ENCODE measurements around the gene COPS7A. TPM values are rescaled to one million over a fixed set of nuclear protein-coding genes. Genes with fewer than 3 reads are reported as not detected.

The COPS7A gene
- total RNA-seq, 4 donors from 2014 or later, result 51.9 to 71.8 (median 63.0) TPM

DNA sequence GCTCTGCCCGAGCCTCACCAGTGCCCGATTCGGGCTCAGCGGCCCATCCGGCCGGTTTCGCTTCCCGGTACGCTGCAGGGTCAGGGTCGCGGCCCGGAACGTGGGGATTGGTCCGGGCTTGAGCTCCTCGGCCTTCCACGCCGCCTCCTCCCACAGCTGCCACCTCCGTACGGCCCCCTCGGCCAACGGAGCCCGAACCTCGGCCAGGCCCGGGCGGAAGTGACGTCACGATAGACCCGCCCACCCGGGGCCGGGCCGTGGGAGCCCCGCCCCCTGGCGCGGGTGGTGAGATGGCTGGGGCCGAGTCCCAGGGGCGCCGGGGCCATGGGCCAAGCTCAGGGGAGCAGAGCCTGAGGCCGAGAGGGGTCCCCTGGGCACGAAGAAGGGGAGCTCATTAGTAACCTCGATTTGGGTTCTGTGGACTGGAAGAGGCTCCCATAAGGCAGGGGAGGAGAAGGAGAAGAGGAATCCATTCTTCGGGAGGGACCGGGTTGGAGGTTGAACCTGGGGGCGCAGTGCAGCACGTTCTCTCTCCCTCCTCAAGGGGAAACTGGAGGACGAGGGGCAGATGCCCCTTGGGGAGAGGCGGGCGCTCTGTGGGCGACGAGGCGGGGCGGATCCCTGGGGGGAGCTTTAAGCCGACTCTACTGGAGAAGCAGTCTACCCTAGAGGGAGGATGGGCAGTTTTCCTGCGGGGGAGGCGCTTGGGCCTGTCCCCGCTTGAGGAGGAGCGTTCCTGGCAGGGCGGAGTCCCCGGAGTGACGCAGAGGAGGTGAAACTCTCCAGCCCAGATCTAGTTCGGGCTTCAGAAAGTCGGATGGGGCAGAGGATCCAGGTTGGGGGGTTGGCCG, 29.3 kb downstream of the COPS7A start, which contains the start of gene MLF2:
Gene MLF2 (minus strand): TSS at position 221 of the 851 bp plus-strand sequence. CDS start 807 bp downstream, outside the sequence.
- peak within 1 kb of the TSS; percentile 99 for H3K27ac ChIP-seq (replicated peaks in 1 of 4)
- peaks cover 18 to 34% (median 24%) of the 10 kb centered on the region in 4 donors for H3K4me1 ChIP-seq
- no peaks in the 10 kb centered on the region for H3K27me3 ChIP-seq
- peak within 1 kb of the TSS; percentile 66 to 95 (median 83) for H3K4me3 ChIP-seq
- peak; percentile 98 to 99 for TF ChIP-seq POLR2AphosphoS5 (IDR thresholded peaks at IDR 0.05)
- TF ChIP-seq EP300 (IDR thresholded peaks at IDR 0.05), result no peak
- peak in 2 of 3 experiments; percentile 97 to 98 for TF ChIP-seq CTCF (IDR thresholded peaks at IDR 0.05)
- peak; percentile 92 for TF ChIP-seq POLR2A (IDR thresholded peaks at IDR 0.05; ENCODE audit: low read depth)
- intact Hi-C loops (cut with DNase I), result loop anchor here (1.0 to 5.0 kb wide), 3 partner anchors 13 to 74 kb away; partner anchors contain the start of genes P3H3 and PTMS
- H3K9me3 ChIP-seq, result no peaks in the 10 kb centered on the region
- peaks cover 32 to 39% (median 37%) of the 10 kb centered on the region in 4 donors for H3K36me3 ChIP-seq
- 0% methylated on average over 15 of the region's 62 CpGs for WGBS
- DNase-seq (ENCODE audit: extremely low spot score), result peak; percentile 99

DNA sequence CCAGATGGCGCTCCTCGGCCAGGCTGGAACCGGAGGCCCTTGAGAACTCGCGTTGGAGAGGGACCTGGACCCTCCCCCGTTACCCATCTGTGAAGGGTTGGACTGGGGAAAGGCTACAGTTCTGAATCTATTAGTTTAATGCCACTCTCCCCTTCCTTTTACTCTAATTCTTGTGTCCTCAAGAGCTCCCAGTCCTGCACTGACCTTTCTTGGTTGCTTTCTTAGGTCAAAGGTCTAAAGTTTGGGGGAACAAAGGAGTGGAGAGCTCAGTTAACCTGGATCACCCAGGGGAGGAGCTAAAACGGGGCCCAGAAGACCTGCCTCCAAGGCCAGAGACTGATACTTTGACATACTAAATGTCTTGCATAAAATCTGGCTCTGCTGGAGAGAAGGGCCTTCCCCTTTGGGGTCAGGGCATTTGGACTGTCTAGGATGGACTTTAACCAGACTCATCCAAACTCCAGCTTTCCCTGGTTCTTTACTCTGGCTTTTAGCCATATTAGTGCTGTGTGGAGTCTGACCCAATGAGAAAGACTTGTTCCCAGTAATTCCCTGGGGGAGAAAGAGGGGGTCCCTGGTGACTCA, 30.0 kb downstream of the COPS7A start:
- peak overlapping the region in 2 of 4 donors; percentile 66 to 95 for H3K4me3 ChIP-seq
- WGBS, result 0% methylated on average over 2 of the region's 7 CpGs
- H3K27ac ChIP-seq (replicated peaks in 1 of 4), result peak overlapping the region; percentile 99
- H3K27me3 ChIP-seq, result no peaks in the 10 kb centered on the region
- no peak for TF ChIP-seq POLR2A (IDR thresholded peaks at IDR 0.05; ENCODE audit: low read depth)
- H3K36me3 ChIP-seq, result peaks cover 25 to 32% (median 30%) of the 10 kb centered on the region in 4 donors
- H3K9me3 ChIP-seq, result no peaks in the 10 kb centered on the region
- intact Hi-C loops (cut with DNase I), result loop anchor here (1.0 to 5.0 kb wide), 3 partner anchors 12 to 73 kb away; partner anchors contain the start of genes P3H3 and PTMS
- DNase-seq (ENCODE audit: extremely low spot score), result no peak
- H3K4me1 ChIP-seq, result peaks cover 18 to 34% (median 24%) of the 10 kb centered on the region in 4 donors

DNA sequence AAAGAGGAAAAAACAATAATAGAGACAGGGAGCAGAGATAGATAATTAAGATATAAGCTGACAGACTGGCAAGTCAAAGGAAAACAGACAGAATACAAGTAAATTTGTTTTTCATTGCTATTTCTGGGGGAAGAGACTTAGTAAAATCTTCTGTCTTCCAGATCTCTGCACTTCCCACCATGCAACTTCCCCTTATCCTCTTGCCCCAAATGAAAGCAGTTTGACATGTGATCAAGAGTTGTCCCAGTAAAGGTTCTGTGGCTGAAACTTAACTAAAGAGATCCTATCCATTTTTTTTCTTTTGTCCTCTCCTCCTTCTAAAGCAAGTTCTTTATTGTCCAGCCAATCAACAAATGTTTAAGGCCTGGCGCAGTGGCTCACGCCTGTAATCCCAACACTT, 30.6 kb downstream of the COPS7A start:
- peaks cover 18 to 34% (median 24%) of the 10 kb centered on the region in 4 donors for H3K4me1 ChIP-seq
- 92% methylated on average over 2 of the region's 2 CpGs for WGBS
- no peaks in the 10 kb centered on the region for H3K27me3 ChIP-seq
- DNase-seq (ENCODE audit: extremely low spot score), result no peak
- H3K4me3 ChIP-seq, result no peak overlapping the region
- H3K27ac ChIP-seq (replicated peaks in 1 of 4), result peak overlapping the region; percentile 99
- TF ChIP-seq POLR2AphosphoS5 (IDR thresholded peaks at IDR 0.05) (no peak), POLR2A (IDR thresholded peaks at IDR 0.05; ENCODE audit: low read depth) (no peak), CTCF (IDR thresholded peaks at IDR 0.05) (no peak), EP300 (IDR thresholded peaks at IDR 0.05) (no peak)
- intact Hi-C loops (cut with DNase I), result loop anchor here (5.0 kb wide), 1 partner anchor 73 kb away; the partner anchor contains the start of gene P3H3
- H3K9me3 ChIP-seq, result no peaks in the 10 kb centered on the region
- H3K36me3 ChIP-seq, result peaks cover 19 to 26% (median 25%) of the 10 kb centered on the region in 4 donors

- Histone ChIP-seq H3K4me1 (peaks cover 8 to 13% (median 10%) of the 10 kb centered on the region in 4 donors), H3K27me3 (no peaks in the 10 kb centered on the region), H3K4me3 (no peak overlapping the region), H3K36me3 (no peaks in the 10 kb centered on the region), H3K27ac (replicated peaks in 1 of 4) (no peak overlapping the region), H3K9me3 (no peaks in the 10 kb centered on the region)
- intact Hi-C loops (cut with DNase I), result no loop called here
- 86% methylated on average over 8 of the region's 8 CpGs for WGBS
- DNase-seq (ENCODE audit: extremely low spot score), result no peak
- no peak for TF ChIP-seq EP300 (IDR thresholded peaks at IDR 0.05)
- TF ChIP-seq CTCF (IDR thresholded peaks at IDR 0.05), result no peak
- no peak for TF ChIP-seq POLR2AphosphoS5 (IDR thresholded peaks at IDR 0.05)
- TF ChIP-seq POLR2A (IDR thresholded peaks at IDR 0.05; ENCODE audit: low read depth), result no peak
Measured at GRCh38 chr12:6757028-6757690, 33.3 kb downstream of the COPS7A start.
